ENCODE data around the gene CSAD.

- TF ChIP-seq EZH2 (IDR thresholded peaks at IDR 0.05; ENCODE audit: insufficient read depth, poor library complexity, severe bottlenecking) (no peak), EZH2phosphoT487 (IDR thresholded peaks at IDR 0.05; ENCODE audit: insufficient read depth, low read depth) (no peak)
Observed at GRCh38 chr12:53159195-53159839, 21.4 kb downstream of the CSAD start.
